Stimulated activated CD8-positive, alpha-beta memory T cell treated with anti-CD3 and anti-CD28 coated beads, Interleukin-12 subunit alpha, Interleukin-12 subunit beta, amount 100 ng/mL, for 24 hours (primary cell): ENCODE data around the gene FRRS1L.

Experiments used
- DNase-seq: peaks from one replicate; pipeline ENCODE4 v3.0.0-alpha.2; 2020; ENCODE audit errors: extremely low read depth

Gene FRRS1L

GRCh38 chr9:109107402-109108240, 59.4 kb downstream of the FRRS1L start:
- no peak for DNase-seq

- no peak for DNase-seq
Observed at GRCh38 chr9:109101810-109102209, 65.2 kb downstream of the FRRS1L start.

GRCh38 chr9:109101202-109101595, 65.8 kb downstream of the FRRS1L start:
- no peak for DNase-seq

GRCh38 chr9:109100543-109101201, 66.4 kb downstream of the FRRS1L start:
- no peak for DNase-seq

- no peak for DNase-seq
Observed at GRCh38 chr9:109098960-109099308, 68.1 kb downstream of the FRRS1L start.

GRCh38 chr9:109098171-109098959, 68.7 kb downstream of the FRRS1L start:
- DNase-seq: no peak

GRCh38 chr9:109097146-109097545, 69.9 kb downstream of the FRRS1L start:
- DNase-seq: no peak

GRCh38 chr9:109095321-109095720, 71.7 kb downstream of the FRRS1L start:
- no peak for DNase-seq

- DNase-seq: no peak
Observed at GRCh38 chr9:109094268-109094667, 72.8 kb downstream of the FRRS1L start.

GRCh38 chr9:109092587-109092986, 74.5 kb downstream of the FRRS1L start:
- DNase-seq: no peak

- DNase-seq: no peak
Observed at GRCh38 chr9:109092051-109092580, 74.9 kb downstream of the FRRS1L start.

- no peak for DNase-seq
Observed at GRCh38 chr9:109088221-109088620, 78.8 kb downstream of the FRRS1L start.

- no peak for DNase-seq
Observed at GRCh38 chr9:109087795-109088194, 79.3 kb downstream of the FRRS1L start.

GRCh38 chr9:109086221-109086620, 80.8 kb downstream of the FRRS1L start:
- DNase-seq: no peak

- DNase-seq: no peak
Observed at GRCh38 chr9:109085510-109085909, 81.5 kb downstream of the FRRS1L start.

- no peak for DNase-seq
Observed at GRCh38 chr9:109083813-109084405, 83.1 kb downstream of the FRRS1L start.

- no peak for DNase-seq
Observed at GRCh38 chr9:109083141-109083540, 83.9 kb downstream of the FRRS1L start.

- DNase-seq: no peak
Observed at GRCh38 chr9:109082091-109082620, 84.9 kb downstream of the FRRS1L start.
